HUES6 (cell line): ENCODE measurements around the gene DMWD.
A peak's percentile ranks its signal among the peaks of the same experiment; 100 is the strongest.

Experiments used
- H3K27ac ChIP-seq: 2 replicates; pipeline ENCODE4 v1.7.0; 2013; ENCODE audit warnings: low read depth, mild to moderate bottlenecking, low read length, inconsistent platforms
- H3K27me3 ChIP-seq: 2 replicates; pipeline ENCODE4 v1.6.1; 2013; ENCODE audit warnings: low read length; ENCODE audit not compliant: control insufficient read depth, insufficient read depth
- H3K36me3 ChIP-seq: 2 replicates; pipeline ENCODE4 v1.6.1; 2013; ENCODE audit warnings: low read length; ENCODE audit not compliant: control insufficient read depth, insufficient read depth
- H3K4me1 ChIP-seq: 2 replicates; pipeline ENCODE4 v1.6.1; 2013; ENCODE audit warnings: low read length; ENCODE audit not compliant: control insufficient read depth, insufficient read depth
- H3K4me3 ChIP-seq: 2 replicates; pipeline ENCODE4 v1.5.1; 2013; ENCODE audit warnings: low read depth, low read length
- H3K9ac ChIP-seq: one replicate; pipeline ENCODE4 v1.6.1; 2013; ENCODE audit warnings: mild to moderate bottlenecking, low read length
- H3K9me3 ChIP-seq: 2 replicates; pipeline ENCODE4 v1.6.1; 2013; ENCODE audit warnings: low read depth, low read length; ENCODE audit not compliant: control insufficient read depth, insufficient read depth

Gene DMWD, protein sequence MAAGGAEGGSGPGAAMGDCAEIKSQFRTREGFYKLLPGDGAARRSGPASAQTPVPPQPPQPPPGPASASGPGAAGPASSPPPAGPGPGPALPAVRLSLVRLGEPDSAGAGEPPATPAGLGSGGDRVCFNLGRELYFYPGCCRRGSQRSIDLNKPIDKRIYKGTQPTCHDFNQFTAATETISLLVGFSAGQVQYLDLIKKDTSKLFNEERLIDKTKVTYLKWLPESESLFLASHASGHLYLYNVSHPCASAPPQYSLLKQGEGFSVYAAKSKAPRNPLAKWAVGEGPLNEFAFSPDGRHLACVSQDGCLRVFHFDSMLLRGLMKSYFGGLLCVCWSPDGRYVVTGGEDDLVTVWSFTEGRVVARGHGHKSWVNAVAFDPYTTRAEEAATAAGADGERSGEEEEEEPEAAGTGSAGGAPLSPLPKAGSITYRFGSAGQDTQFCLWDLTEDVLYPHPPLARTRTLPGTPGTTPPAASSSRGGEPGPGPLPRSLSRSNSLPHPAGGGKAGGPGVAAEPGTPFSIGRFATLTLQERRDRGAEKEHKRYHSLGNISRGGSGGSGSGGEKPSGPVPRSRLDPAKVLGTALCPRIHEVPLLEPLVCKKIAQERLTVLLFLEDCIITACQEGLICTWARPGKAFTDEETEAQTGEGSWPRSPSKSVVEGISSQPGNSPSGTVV

DNA sequence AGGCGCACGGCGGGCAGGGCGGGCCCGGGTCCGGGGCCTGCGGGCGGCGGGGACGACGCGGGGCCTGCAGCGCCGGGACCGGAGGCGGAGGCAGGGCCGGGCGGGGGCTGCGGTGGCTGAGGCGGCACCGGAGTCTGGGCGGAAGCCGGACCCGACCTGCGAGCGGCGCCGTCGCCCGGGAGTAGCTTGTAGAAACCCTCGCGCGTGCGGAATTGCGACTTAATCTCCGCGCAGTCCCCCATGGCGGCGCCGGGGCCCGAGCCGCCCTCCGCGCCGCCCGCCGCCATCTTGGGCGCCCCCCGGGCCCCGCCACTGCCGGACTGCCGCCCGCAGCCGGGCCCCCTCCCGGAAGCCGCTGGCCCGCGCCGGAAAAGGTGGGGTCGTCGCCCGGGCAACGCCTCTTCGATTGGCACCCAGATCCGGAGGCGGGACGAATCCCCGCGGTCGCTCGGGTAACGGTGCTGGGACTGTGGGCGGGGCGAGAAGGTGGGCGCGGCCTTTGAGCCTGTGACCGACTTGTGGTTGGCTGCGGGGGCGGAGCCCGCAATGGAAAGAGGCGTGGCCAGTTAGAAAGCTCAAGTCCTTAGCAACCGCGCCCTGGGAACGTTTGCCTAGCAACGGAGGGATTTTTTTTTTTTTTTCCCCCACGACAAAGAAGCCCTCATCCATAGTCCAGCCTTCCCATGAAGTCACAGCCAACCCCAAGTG, at the start of gene DMWD:
DMWD (minus strand) TSS at position 376 of the 708 bp plus-strand sequence; CDS start at position 287, 89 bp downstream.
- Histone ChIP-seq H3K27ac (no peak within 1 kb of the TSS), H3K27me3 (no peaks in the 10 kb centered on the region), H3K4me1 (peaks cover 5% of the 10 kb centered on the region), H3K4me3 (peak within 1 kb of the TSS; percentile 97), H3K36me3 (peaks cover 25% of the 10 kb centered on the region), H3K9me3 (no peaks in the 10 kb centered on the region), H3K9ac (peak within 1 kb of the TSS; percentile 95)

DNA sequence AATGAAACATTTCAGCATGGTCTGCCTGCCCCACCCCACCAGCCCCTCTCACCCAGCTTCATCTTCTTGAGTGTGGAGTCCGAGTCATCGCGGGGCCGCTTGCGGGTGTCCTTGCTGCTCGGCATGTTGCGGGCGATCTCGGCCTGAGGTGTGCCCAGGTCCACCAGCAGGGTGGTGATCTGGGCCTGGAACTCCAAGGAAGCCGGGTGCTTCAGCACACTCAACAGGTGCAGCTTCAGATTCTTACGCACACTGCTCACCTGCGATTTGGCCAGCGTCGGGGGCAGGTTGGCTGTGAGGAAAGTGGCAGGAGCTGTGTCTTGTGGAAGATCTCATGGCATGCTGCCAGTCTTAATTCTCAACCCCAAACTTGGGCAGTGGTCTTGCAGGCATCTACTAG, 49.6 kb upstream of the DMWD start:
- no peak overlapping the region for H3K27ac ChIP-seq
- no peak overlapping the region for H3K9ac ChIP-seq
- no peaks in the 10 kb centered on the region for H3K4me1 ChIP-seq
- no peaks in the 10 kb centered on the region for H3K27me3 ChIP-seq
- H3K36me3 ChIP-seq, result peaks cover 93% of the 10 kb centered on the region
- H3K4me3 ChIP-seq, result no peak overlapping the region
- H3K9me3 ChIP-seq, result no peaks in the 10 kb centered on the region

DNA sequence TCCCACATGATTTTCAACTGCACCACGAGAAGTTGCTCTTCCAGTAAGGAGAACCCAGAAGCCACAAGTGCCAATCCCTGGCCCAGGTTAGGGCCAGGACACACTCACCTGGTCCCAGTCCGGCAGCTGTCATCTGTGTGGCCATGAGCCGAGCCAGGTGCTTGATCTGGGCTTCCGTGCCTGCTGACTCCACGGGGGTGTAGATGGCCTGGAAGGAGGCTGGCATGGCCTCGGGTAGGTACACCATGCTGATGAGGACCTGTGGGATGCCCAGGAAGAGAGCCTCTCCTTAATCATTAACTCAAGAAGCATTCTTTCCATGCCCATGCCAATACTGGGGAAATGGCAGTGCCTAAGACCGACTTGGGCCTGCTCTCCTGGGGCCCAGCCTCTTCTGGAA, 42.3 kb upstream of the DMWD start:
- no peak overlapping the region for H3K9ac ChIP-seq
- H3K27ac ChIP-seq, result no peak overlapping the region
- H3K4me3 ChIP-seq, result no peak overlapping the region
- peaks cover 88% of the 10 kb centered on the region for H3K36me3 ChIP-seq
- H3K27me3 ChIP-seq, result no peaks in the 10 kb centered on the region
- no peaks in the 10 kb centered on the region for H3K4me1 ChIP-seq
- no peaks in the 10 kb centered on the region for H3K9me3 ChIP-seq

DNA sequence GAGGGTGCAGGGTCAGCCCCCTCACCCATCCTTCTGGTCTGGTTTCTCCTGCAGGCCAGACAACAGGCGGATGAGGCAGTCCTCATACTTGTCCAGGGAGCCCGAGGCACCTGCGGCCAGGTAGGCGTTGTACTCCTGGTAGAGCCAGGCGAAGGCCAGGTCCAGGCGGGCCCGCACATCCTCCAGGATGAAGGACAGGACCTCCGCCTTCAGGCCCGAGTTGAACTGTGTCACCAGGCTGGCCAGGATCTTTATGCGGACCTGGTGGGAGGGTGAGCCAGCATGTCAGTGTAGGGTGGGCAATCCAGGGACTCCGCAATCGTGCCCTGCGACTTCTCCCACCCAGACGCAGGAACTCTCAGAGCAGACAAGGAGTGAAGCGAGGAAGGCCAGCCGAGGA, 36.3 kb upstream of the DMWD start:
- H3K4me3 ChIP-seq, result no peak overlapping the region
- no peaks in the 10 kb centered on the region for H3K27me3 ChIP-seq
- H3K9ac ChIP-seq, result no peak overlapping the region
- H3K36me3 ChIP-seq, result peaks cover 91% of the 10 kb centered on the region
- H3K4me1 ChIP-seq, result no peaks in the 10 kb centered on the region
- H3K27ac ChIP-seq, result no peak overlapping the region
- no peaks in the 10 kb centered on the region for H3K9me3 ChIP-seq

DNA sequence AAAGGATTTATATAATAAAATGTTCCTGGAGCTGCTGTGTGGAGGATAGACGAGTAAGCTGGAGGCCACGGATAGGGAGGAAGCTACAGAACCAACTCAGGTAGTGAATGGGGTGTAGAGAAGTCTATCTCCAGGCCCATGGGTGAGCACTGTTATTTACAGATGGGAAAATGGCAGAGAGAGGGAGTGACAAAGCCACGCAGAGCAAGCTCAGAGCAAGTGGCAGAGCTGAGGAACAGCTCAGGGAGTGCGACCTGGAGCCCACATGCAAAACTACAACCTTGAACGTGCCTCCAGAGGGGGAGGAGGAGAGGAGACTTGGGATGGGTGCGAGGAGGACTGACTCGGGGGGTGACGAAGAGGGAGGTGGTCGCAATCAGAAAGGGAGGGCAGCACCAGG, 35.9 kb upstream of the DMWD start:
- H3K9ac ChIP-seq, result no peak overlapping the region
- peaks cover 91% of the 10 kb centered on the region for H3K36me3 ChIP-seq

DNA sequence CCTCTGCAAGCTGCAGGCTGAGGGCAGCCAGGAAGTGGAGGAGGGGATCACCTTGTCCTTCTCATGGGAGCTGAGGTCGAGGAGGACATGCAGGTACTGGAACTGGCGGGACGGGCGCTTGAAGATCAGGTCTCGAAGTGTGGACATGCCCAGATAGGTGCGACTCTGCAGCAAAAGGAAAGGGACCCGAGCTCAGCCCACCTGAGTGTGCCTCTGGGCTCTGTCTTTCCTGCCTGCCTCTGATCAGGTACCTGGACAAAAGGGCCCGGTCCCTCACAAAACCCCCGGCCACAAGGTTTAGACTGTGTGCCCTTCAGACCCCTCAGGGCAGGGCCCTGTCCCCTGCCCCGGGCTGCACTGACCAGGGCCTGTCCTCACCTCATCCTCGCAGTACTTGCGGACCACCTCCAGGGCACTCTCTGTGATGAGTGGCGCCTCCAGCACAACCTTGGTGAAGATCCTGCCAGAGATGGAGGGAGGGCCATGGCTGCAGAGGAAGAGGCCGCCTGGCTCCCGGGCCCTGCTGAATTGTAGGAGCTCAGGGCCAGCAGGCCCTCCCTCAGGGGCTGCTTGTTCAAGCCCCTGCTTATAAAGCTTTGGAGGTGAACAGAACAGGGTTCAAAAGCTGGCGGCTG, 34.9 kb upstream of the DMWD start:
- Histone ChIP-seq H3K36me3 (peaks cover 97% of the 10 kb centered on the region), H3K4me3 (no peak overlapping the region)

More for the DNA sequence above, 35.9 kb upstream of the DMWD start:
- no peaks in the 10 kb centered on the region for H3K4me1 ChIP-seq
- no peak overlapping the region for H3K4me3 ChIP-seq
- no peak overlapping the region for H3K27ac ChIP-seq
- no peaks in the 10 kb centered on the region for H3K27me3 ChIP-seq
- H3K9me3 ChIP-seq, result no peaks in the 10 kb centered on the region

DNA sequence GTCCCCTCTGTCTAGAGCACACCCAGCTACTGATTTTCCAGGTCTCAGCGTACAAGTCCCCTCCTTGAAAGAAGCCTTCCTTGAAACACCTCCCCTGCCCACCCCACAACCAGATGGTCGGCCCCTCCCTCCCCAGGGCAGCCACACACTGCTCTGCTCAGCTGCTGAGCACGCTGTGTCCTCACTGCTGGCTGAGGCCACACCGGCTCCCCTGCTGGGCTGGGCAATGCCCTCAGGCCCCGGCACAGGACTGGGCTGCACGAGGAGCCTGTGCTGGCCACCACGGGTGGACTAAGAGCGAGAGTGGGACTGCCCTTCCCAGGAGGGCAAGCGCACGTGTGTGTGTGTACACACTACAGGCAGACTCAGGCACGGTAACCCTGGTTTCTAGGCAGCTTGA, 34.3 kb upstream of the DMWD start:
- no peak overlapping the region for H3K9ac ChIP-seq
- H3K9me3 ChIP-seq, result no peaks in the 10 kb centered on the region
- no peak overlapping the region for H3K27ac ChIP-seq
- peaks cover 95% of the 10 kb centered on the region for H3K36me3 ChIP-seq
- no peaks in the 10 kb centered on the region for H3K27me3 ChIP-seq
- no peaks in the 10 kb centered on the region for H3K4me1 ChIP-seq
- no peak overlapping the region for H3K4me3 ChIP-seq

More for the DNA sequence above, 34.9 kb upstream of the DMWD start:
- Histone ChIP-seq H3K9me3 (no peaks in the 10 kb centered on the region), H3K9ac (no peak overlapping the region), H3K27ac (no peak overlapping the region), H3K4me1 (no peaks in the 10 kb centered on the region), H3K27me3 (no peaks in the 10 kb centered on the region)

DNA sequence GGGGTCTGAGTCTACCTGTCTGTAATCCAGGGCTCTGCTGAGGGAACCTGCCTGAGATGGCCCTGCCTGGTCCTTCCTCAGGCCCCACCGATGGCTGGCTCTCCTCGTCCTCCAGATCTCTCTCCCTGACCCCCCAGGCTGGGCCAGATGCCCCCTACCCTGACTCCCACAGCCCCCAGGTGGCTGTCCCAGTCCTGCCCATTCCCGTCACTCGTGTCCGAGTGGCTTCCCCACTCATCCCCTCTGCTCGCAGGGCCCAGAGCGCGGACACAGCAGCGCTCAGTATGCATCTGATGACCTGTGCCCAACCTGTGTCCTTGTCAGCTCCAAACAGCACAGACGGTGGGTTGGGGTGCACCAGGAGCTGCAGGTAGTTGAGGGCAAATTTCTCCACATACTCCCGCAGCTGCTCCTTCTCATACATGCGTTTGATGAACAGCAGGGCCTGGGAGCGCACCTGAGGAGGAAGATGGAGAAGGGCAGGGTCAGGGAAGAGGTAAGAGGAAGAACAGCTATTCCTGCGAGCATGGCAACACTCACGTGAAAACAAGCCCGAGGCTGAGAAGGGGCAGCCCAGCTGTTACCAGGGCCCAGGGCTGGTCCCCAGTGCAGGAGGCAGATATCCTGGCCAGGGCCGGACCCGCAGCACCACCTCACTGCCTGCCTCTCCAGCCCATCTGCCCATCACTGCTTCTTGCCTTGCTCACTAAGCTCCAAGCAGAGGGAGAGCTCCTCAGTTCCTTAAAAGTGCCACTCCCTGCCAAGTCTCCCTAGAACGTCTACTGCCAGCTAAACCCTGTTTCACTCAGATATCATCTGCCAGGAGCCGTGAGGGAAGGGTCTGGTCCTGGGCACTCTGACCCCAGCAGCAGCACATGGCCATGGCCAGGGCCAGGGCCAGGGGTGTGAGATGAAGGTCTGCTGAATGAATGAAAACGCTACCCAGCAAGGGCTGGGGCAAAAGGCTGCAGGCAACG, 33.6 kb upstream of the DMWD start:
- Histone ChIP-seq H3K9ac (no peak overlapping the region), H3K36me3 (peaks cover 95% of the 10 kb centered on the region), H3K27ac (no peak overlapping the region), H3K27me3 (no peaks in the 10 kb centered on the region), H3K9me3 (no peaks in the 10 kb centered on the region), H3K4me1 (no peaks in the 10 kb centered on the region), H3K4me3 (no peak overlapping the region)

DNA sequence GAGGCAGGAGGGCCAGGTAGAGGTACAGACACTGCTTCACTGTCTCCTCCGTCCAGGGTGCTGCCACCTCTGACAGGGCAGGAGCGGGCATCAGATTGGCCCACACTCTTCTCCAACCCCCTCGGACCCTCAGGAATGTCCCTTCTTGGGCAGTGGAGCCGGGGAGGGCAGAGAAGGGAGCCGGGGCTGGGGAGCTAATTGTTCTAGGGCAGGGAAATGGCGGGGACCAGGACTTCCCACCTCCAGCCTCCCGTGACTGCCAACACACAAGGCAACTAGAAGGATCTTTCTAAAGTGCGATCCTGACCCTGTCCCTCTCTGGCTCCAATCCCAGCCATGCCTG, 32.6 kb upstream of the DMWD start:
- H3K9ac ChIP-seq, result no peak overlapping the region
- no peaks in the 10 kb centered on the region for H3K9me3 ChIP-seq
- H3K4me3 ChIP-seq, result no peak overlapping the region
- H3K36me3 ChIP-seq, result peaks cover 97% of the 10 kb centered on the region
- H3K4me1 ChIP-seq, result no peaks in the 10 kb centered on the region
- H3K27ac ChIP-seq, result no peak overlapping the region
- no peaks in the 10 kb centered on the region for H3K27me3 ChIP-seq
